Measurements from ENCODE around the gene MIER1.

Gene MIER1

DNA sequence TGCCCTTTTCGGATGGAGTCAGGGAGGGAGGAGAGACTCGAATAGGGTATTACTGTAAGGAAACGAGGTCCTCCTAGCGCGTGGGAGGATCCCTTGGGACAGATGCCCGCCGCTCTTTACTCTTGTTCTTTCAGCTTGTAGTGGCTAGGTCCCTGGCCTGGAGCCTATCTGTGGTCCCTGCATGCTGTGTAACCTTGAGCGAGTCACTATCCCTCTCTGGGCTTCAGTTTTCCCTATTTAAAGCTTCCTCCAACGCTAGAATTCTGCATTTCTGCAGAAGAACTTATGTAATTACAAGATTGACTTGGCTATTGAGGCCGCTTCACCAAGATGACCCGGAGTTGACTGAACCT is 744 bp downstream of the MIER1 start:
- H3K27me3 ChIP-seq (ENCODE audit: insufficient read depth, low read length, poor library complexity) = no peaks in the 10 kb centered on the region
- peak overlapping the region; percentile 92 for H3K4me3 ChIP-seq (ENCODE audit: low read length)
- peak overlapping the region; percentile 44 for H4K5ac ChIP-seq (ENCODE audit: low read length)
- no peak overlapping the region for H2BK15ac ChIP-seq (replicated peaks; ENCODE audit: low read depth)
- peak overlapping the region; percentile 91 for H3K27ac ChIP-seq (ENCODE audit: low read depth, low read length)
- H3K23ac ChIP-seq (ENCODE audit: low read length) = peak overlapping the region; percentile 81
- peaks cover 2% of the 10 kb centered on the region for H3K79me1 ChIP-seq (ENCODE audit: low read length)
- H3K4me2 ChIP-seq (ENCODE audit: low read length) = peak overlapping the region; percentile 94
- H3K9ac ChIP-seq (ENCODE audit: low read length) = peak overlapping the region; percentile 95
- no peak overlapping the region for H4K8ac ChIP-seq (ENCODE audit: low read depth, low read length)
- peak overlapping the region; percentile 96 for H3K56ac ChIP-seq (ENCODE audit: low read length)
- WGBS (ENCODE audit: extremely low coverage, insufficient coverage, low lambda C conversion rate) = no CpG with 5 or more reads among the region's 11 CpGs
- H3K4ac ChIP-seq (ENCODE audit: low read depth, low read length) = peak overlapping the region; percentile 41
- H3K4me1 ChIP-seq (ENCODE audit: control insufficient read depth, low read depth, low read length) = peaks cover 2% of the 10 kb centered on the region
- H2AK5ac ChIP-seq (ENCODE audit: low read length) = no peak overlapping the region
- H3K79me2 ChIP-seq (ENCODE audit: control insufficient read depth, insufficient read depth, low read length) = peaks cover 10% of the 10 kb centered on the region
- H2BK120ac ChIP-seq (ENCODE audit: low read depth, low read length) = no peak overlapping the region
- H2BK5ac ChIP-seq (ENCODE audit: low read length) = peak overlapping the region; percentile 89
- H3K36me3 ChIP-seq (ENCODE audit: control insufficient read depth, insufficient read depth, low read length) = no peaks in the 10 kb centered on the region
- H3K18ac ChIP-seq (ENCODE audit: low read length) = peak overlapping the region; percentile 12
- no peak for DNase-seq

DNA sequence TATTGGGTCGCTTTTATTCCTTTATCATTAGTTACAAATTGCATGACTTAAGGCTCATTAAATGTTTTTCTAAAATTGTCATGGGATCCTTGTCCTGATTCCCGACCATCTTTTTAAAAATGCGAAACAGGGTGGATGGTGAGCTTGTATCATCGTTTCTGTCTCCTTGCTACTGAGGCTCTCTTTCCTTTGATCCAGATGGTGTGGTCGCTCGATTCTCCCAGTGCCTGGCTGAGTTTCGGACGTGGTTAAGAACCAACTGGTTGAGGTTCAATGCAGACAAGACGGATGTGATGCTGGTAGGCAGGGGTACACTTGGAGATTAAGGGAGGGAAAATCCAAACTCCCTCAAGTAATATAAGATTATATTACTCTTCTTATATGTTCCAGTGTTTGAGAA is 1.2 kb downstream of the MIER1 start:
- H3K18ac ChIP-seq (ENCODE audit: low read length) = peak overlapping the region; percentile 12
- peaks cover 2% of the 10 kb centered on the region for H3K4me1 ChIP-seq (ENCODE audit: control insufficient read depth, low read depth, low read length)
- WGBS (ENCODE audit: extremely low coverage, insufficient coverage, low lambda C conversion rate) = no CpG with 5 or more reads among the region's 9 CpGs
- H2BK15ac ChIP-seq (replicated peaks; ENCODE audit: low read depth) = no peak overlapping the region
- H4K5ac ChIP-seq (ENCODE audit: low read length) = no peak overlapping the region
- H2BK120ac ChIP-seq (ENCODE audit: low read depth, low read length) = no peak overlapping the region
- peaks cover 2% of the 10 kb centered on the region for H3K79me1 ChIP-seq (ENCODE audit: low read length)
- H3K9ac ChIP-seq (ENCODE audit: low read length) = peak overlapping the region; percentile 95
- DNase-seq = peak; percentile 38
- H3K4me3 ChIP-seq (ENCODE audit: low read length) = peak overlapping the region; percentile 92
- peak overlapping the region; percentile 94 for H3K4me2 ChIP-seq (ENCODE audit: low read length)
- no peak overlapping the region for H4K8ac ChIP-seq (ENCODE audit: low read depth, low read length)
- peaks cover 13% of the 10 kb centered on the region for H3K79me2 ChIP-seq (ENCODE audit: control insufficient read depth, insufficient read depth, low read length)
- no peak overlapping the region for H3K23ac ChIP-seq (ENCODE audit: low read length)
- no peak overlapping the region for H2BK5ac ChIP-seq (ENCODE audit: low read length)
- H3K56ac ChIP-seq (ENCODE audit: low read length) = peak overlapping the region; percentile 96
- no peak overlapping the region for H2AK5ac ChIP-seq (ENCODE audit: low read length)
- no peak overlapping the region for H3K4ac ChIP-seq (ENCODE audit: low read depth, low read length)
- no peaks in the 10 kb centered on the region for H3K36me3 ChIP-seq (ENCODE audit: control insufficient read depth, insufficient read depth, low read length)
- H3K27ac ChIP-seq (ENCODE audit: low read depth, low read length) = peak overlapping the region; percentile 91
- no peaks in the 10 kb centered on the region for H3K27me3 ChIP-seq (ENCODE audit: insufficient read depth, low read length, poor library complexity)

DNA sequence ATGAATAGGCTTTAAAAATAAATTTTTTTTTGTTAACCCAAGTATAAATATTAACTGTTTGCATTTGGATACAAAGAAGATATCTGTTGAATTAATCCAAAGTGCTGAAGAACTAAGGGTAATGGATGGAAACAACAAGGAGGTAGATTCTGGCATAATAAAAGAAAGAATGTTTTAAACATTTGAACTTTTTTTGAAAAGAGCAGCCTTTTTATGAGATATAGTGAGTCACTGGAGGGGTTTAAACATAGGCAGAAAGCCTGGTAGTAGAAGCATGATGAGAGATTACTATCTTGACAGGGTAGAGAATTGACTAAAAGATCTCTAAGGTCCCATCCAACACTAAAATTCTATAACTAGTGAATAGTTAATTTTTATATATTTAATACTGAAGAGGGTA is 2.7 kb downstream of the MIER1 start:
- no peak overlapping the region for H3K4me3 ChIP-seq (ENCODE audit: low read length)
- H3K9ac ChIP-seq (ENCODE audit: low read length) = no peak overlapping the region
- no peaks in the 10 kb centered on the region for H3K27me3 ChIP-seq (ENCODE audit: insufficient read depth, low read length, poor library complexity)
- no peak overlapping the region for H2BK5ac ChIP-seq (ENCODE audit: low read length)
- H3K79me2 ChIP-seq (ENCODE audit: control insufficient read depth, insufficient read depth, low read length) = peaks cover 21% of the 10 kb centered on the region
- no peak overlapping the region for H4K5ac ChIP-seq (ENCODE audit: low read length)
- H3K4me1 ChIP-seq (ENCODE audit: control insufficient read depth, low read depth, low read length) = no peaks in the 10 kb centered on the region
- no peak overlapping the region for H3K4me2 ChIP-seq (ENCODE audit: low read length)
- DNase-seq = no peak
- H3K23ac ChIP-seq (ENCODE audit: low read length) = no peak overlapping the region
- H3K36me3 ChIP-seq (ENCODE audit: control insufficient read depth, insufficient read depth, low read length) = no peaks in the 10 kb centered on the region
- peaks cover 2% of the 10 kb centered on the region for H3K79me1 ChIP-seq (ENCODE audit: low read length)
- no peak overlapping the region for H3K56ac ChIP-seq (ENCODE audit: low read length)
- H4K8ac ChIP-seq (ENCODE audit: low read depth, low read length) = no peak overlapping the region
- H3K18ac ChIP-seq (ENCODE audit: low read length) = no peak overlapping the region
- H2BK15ac ChIP-seq (replicated peaks; ENCODE audit: low read depth) = no peak overlapping the region
- no peak overlapping the region for H3K4ac ChIP-seq (ENCODE audit: low read depth, low read length)
- no peak overlapping the region for H2AK5ac ChIP-seq (ENCODE audit: low read length)
- H3K27ac ChIP-seq (ENCODE audit: low read depth, low read length) = no peak overlapping the region
- H2BK120ac ChIP-seq (ENCODE audit: low read depth, low read length) = no peak overlapping the region

DNA sequence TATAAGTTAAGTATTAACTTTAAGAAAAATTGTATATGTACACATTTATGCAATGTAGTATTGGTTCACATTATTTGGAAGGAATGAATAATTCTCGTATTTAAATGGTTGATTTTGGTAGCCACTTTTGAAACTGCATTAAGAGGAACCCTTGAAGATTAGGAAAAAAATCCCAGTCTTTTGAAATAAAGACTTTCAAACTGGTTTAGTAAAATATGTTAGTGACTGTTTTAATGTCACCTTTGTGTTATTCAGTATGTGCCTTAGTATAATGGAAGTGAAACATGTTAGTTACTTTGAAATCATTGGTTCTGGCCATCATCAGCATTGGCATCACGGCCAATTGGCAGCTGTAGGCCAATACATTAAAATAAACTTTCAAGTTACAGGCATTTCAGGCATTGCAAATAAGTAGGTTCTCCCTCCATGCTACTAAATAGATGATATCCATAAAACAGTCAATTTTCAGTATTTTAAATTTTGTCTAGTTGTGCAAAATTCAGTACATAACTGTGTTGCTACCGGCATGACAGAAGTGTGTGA is 4.4 kb downstream of the MIER1 start:
- H3K4ac ChIP-seq (ENCODE audit: low read depth, low read length) = no peak overlapping the region
- peak overlapping the region; percentile 11 for H3K56ac ChIP-seq (ENCODE audit: low read length)
- WGBS (ENCODE audit: extremely low coverage, insufficient coverage, low lambda C conversion rate) = no CpG with 5 or more reads among the region's 3 CpGs
- H4K5ac ChIP-seq (ENCODE audit: low read length) = no peak overlapping the region
- H3K27ac ChIP-seq (ENCODE audit: low read depth, low read length) = no peak overlapping the region
- H4K8ac ChIP-seq (ENCODE audit: low read depth, low read length) = peak overlapping the region; percentile 28
- H3K79me2 ChIP-seq (ENCODE audit: control insufficient read depth, insufficient read depth, low read length) = peaks cover 22% of the 10 kb centered on the region
- DNase-seq = no peak
- H2BK15ac ChIP-seq (replicated peaks; ENCODE audit: low read depth) = no peak overlapping the region
- H3K23ac ChIP-seq (ENCODE audit: low read length) = no peak overlapping the region
- no peak overlapping the region for H2BK120ac ChIP-seq (ENCODE audit: low read depth, low read length)
- no peaks in the 10 kb centered on the region for H3K27me3 ChIP-seq (ENCODE audit: insufficient read depth, low read length, poor library complexity)
- no peaks in the 10 kb centered on the region for H3K4me1 ChIP-seq (ENCODE audit: control insufficient read depth, low read depth, low read length)
- no peak overlapping the region for H3K9ac ChIP-seq (ENCODE audit: low read length)
- H3K4me3 ChIP-seq (ENCODE audit: low read length) = no peak overlapping the region
- H2AK5ac ChIP-seq (ENCODE audit: low read length) = no peak overlapping the region
- no peak overlapping the region for H2BK5ac ChIP-seq (ENCODE audit: low read length)
- no peak overlapping the region for H3K18ac ChIP-seq (ENCODE audit: low read length)
- H3K4me2 ChIP-seq (ENCODE audit: low read length) = peak overlapping the region; percentile 38
- H3K79me1 ChIP-seq (ENCODE audit: low read length) = no peaks in the 10 kb centered on the region
- no peaks in the 10 kb centered on the region for H3K36me3 ChIP-seq (ENCODE audit: control insufficient read depth, insufficient read depth, low read length)

DNA sequence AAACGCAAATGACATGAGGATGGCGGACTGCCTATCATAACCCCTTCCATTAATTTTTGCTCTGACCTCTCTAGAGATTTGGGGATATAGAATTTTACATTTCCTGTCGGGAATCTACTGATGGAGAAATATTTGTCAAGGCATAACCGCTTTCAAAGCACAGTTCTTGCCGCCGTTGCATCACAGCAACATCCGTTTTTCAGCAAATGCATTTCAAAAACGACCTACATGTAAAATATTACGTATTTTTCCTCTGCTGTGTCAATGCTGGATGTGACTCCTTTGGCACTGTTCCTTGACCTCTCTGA is 4.9 kb downstream of the MIER1 start:
- Histone ChIP-seq H3K79me1 (ENCODE audit: low read length) (no peaks in the 10 kb centered on the region), H3K9ac (ENCODE audit: low read length) (peak overlapping the region; percentile 48), H3K36me3 (ENCODE audit: control insufficient read depth, insufficient read depth, low read length) (no peaks in the 10 kb centered on the region), H3K18ac (ENCODE audit: low read length) (no peak overlapping the region), H3K4me2 (ENCODE audit: low read length) (peak overlapping the region; percentile 38), H2BK120ac (ENCODE audit: low read depth, low read length) (no peak overlapping the region), H2BK15ac (replicated peaks; ENCODE audit: low read depth) (no peak overlapping the region), H2BK5ac (ENCODE audit: low read length) (no peak overlapping the region), H3K4me3 (ENCODE audit: low read length) (no peak overlapping the region), H3K4me1 (ENCODE audit: control insufficient read depth, low read depth, low read length) (no peaks in the 10 kb centered on the region), H3K23ac (ENCODE audit: low read length) (no peak overlapping the region), H3K56ac (ENCODE audit: low read length) (peak overlapping the region; percentile 11), H2AK5ac (ENCODE audit: low read length) (no peak overlapping the region), H3K27ac (ENCODE audit: low read depth, low read length) (no peak overlapping the region), H3K27me3 (ENCODE audit: insufficient read depth, low read length, poor library complexity) (no peaks in the 10 kb centered on the region), H4K8ac (ENCODE audit: low read depth, low read length) (peak overlapping the region; percentile 28), H3K4ac (ENCODE audit: low read depth, low read length) (no peak overlapping the region), H4K5ac (ENCODE audit: low read length) (no peak overlapping the region), H3K79me2 (ENCODE audit: control insufficient read depth, insufficient read depth, low read length) (peaks cover 25% of the 10 kb centered on the region)
- DNase-seq = no peak
- WGBS (ENCODE audit: extremely low coverage, insufficient coverage, low lambda C conversion rate) = no CpG with 5 or more reads among the region's 9 CpGs

All from mesendoderm (in vitro differentiated cells).